HepG2 (cell line): ENCODE measurements around the gene GSAP. TPM values are rescaled to one million over a fixed set of nuclear protein-coding genes. Genes with fewer than 3 reads are reported as not detected.

Experiments
- ATAC-seq: fragments of 200-7000 bp; cut with Tn5 transposase; 3 replicates; pipeline ENCODE4 v1.9.1; 2020; ENCODE audit warnings: mild to moderate bottlenecking, moderate library complexity
- BruUV-seq: library from RNA; stranded (reverse); fragments of 400-500 nt; replicated peaks from 2 replicates; lab custom pipeline; 2021; lab: Mats Ljungman, UMichigan
- CTCF ChIA-PET: fragments of 300-600 bp; formaldehyde crosslinking; extraction: SDS; loops from one replicate; lab custom pipeline; 2021; ENCODE audit warnings: low total read pairs, inconsistent platforms, low intra/inter-chr PET ratio; lab: Yijun Ruan, JAX
- POLR2A ChIA-PET: fragments of 350-600 bp; sonication (Branson Sonifier 250); formaldehyde crosslinking; loops from one replicate; lab custom pipeline; 2020; ENCODE audit warnings: antibody characterized with exemption, inconsistent platforms; lab: Yijun Ruan, JAX
- DNase-seq: peaks from one replicate; pipeline ENCODE4 v3.0.0-alpha.2; 2015; ENCODE audit warnings: low spot score
- FAIRE-seq: peaks from 3 replicates; lab custom pipeline; 2011; peaks lifted over from hg19 to GRCh38; lab: Jason Lieb, UNC
- H2AFZ ChIP-seq: one replicate; pipeline ENCODE4 v1.6.1; 2011; ENCODE audit warnings: low read length, inconsistent platforms
- H3K27ac ChIP-seq: fragments of 300-600 bp; 3 replicates; pipeline ENCODE4 v1.8.0; 2011; ENCODE audit warnings: mixed run types, mild to moderate bottlenecking, mixed read lengths, low read length, inconsistent platforms; ENCODE audit not compliant: insufficient read depth; ENCODE audit errors: extremely low read length
- H3K27me3 ChIP-seq, 2 experiments: fragments of 200-600 bp in 1 of 2; 2 replicates in 1 of 2; 3 replicates in 1 of 2; pipeline versions ENCODE4 v1.6.0 to v1.8.0; 2011; ENCODE audit warnings: low read length in 2 of 2, mild to moderate bottlenecking in 2 of 2, moderate library complexity in 2 of 2, inconsistent platforms in 1 of 2; ENCODE audit not compliant: insufficient read depth in 2 of 2, control insufficient read depth in 1 of 2
- H3K36me3 ChIP-seq, 2 experiments: fragments of 200-600 bp in 1 of 2; replicated peaks in 1 of 2; 2 replicates in 1 of 2; 3 replicates in 1 of 2; pipeline versions ENCODE4 v1.5.1 to v1.8.0; 2011; ENCODE audit warnings: low read length in 2 of 2, inconsistent platforms in 1 of 2; ENCODE audit not compliant: insufficient read depth in 2 of 2, control insufficient read depth in 1 of 2
- H3K4me1 ChIP-seq: 2 replicates; pipeline ENCODE4 v1.5.1; 2012; ENCODE audit warnings: low read length, inconsistent platforms; ENCODE audit not compliant: insufficient read depth
- H3K4me2 ChIP-seq: 2 replicates; pipeline ENCODE4 v1.6.0; 2011; ENCODE audit warnings: low read depth, low read length, inconsistent platforms
- H3K4me3 ChIP-seq, 3 experiments: fragments of 200-600 bp in 1 of 3; sonication (generic), shearing (Covaris generic) in 1 of 3; replicated peaks in 1 of 3; 2 replicates each; pipeline ENCODE4 v1.5.1; 2011 to 2016; ENCODE audit warnings: low read length in 3 of 3, inconsistent platforms in 2 of 3, low read depth in 2 of 3, mild to moderate bottlenecking in 2 of 3, control low read depth in 1 of 3, mixed read lengths in 1 of 3; ENCODE audit not compliant: insufficient read depth in 1 of 3
- H3K79me2 ChIP-seq: one replicate; pipeline ENCODE4 v1.6.1; 2011; ENCODE audit warnings: low read length, inconsistent platforms; ENCODE audit not compliant: insufficient read depth
- H3K9ac ChIP-seq: 2 replicates; pipeline ENCODE4 v1.6.0; 2011; ENCODE audit warnings: mild to moderate bottlenecking, low read depth, low read length, inconsistent platforms; ENCODE audit not compliant: insufficient read depth
- H3K9me3 ChIP-seq: 2 replicates; pipeline ENCODE4 v1.5.1; 2012; ENCODE audit warnings: mild to moderate bottlenecking, low read length
- H4K20me1 ChIP-seq: 2 replicates; pipeline ENCODE4 v1.6.0; 2011; ENCODE audit warnings: inconsistent platforms, mild to moderate bottlenecking, low read length, moderate library complexity; ENCODE audit not compliant: insufficient read depth
- CCDC6 ChIP-seq: sonication (generic); formaldehyde crosslinking; IDR thresholded peaks from 2 replicates; pipeline ENCODE4 v1.8.1; 2022; ENCODE audit warnings: mild to moderate bottlenecking, missing genetic modification reagents, moderate library complexity
- CENPX ChIP-seq: sonication (generic); formaldehyde crosslinking; IDR thresholded peaks from 2 replicates; pipeline ENCODE4 v1.9.0; 2021; ENCODE audit warnings: mild to moderate bottlenecking, missing genetic modification reagents, moderate library complexity
- GZF1 ChIP-seq: sonication (generic); formaldehyde crosslinking; IDR thresholded peaks from 2 replicates; pipeline ENCODE4 v1.5.1; 2020; ENCODE audit warnings: mild to moderate bottlenecking, missing genetic modification reagents
- HNF4G ChIP-seq, 2 experiments: sonication (generic) in 1 of 2; formaldehyde crosslinking in 1 of 2; IDR thresholded peaks; 2 replicates each; pipeline versions ENCODE4 v1.4.0 to v1.6.1; 2011 to 2020; ENCODE audit warnings: borderline replicate concordance in 2 of 2, low read depth in 2 of 2, mild to moderate bottlenecking in 2 of 2, low read length in 1 of 2, missing genetic modification reagents in 1 of 2, moderate library complexity in 1 of 2
- NR2C2 ChIP-seq: sonication (generic); formaldehyde crosslinking; IDR thresholded peaks from 2 replicates; pipeline ENCODE4 v1.4.0; 2020; ENCODE audit warnings: missing genetic modification reagents, mild to moderate bottlenecking, moderate library complexity, borderline replicate concordance
- SIN3A ChIP-seq: IDR thresholded peaks from 2 replicates; pipeline ENCODE4 v1.6.1; 2011; ENCODE audit warnings: low read depth, mild to moderate bottlenecking, control low read depth, low read length, borderline replicate concordance
- SRF ChIP-seq: IDR thresholded peaks from 2 replicates; pipeline ENCODE4 v1.6.1; 2011; ENCODE audit warnings: mild to moderate bottlenecking, low read depth, low read length, moderate library complexity
- ZNF546 ChIP-seq: sonication (generic); formaldehyde crosslinking; conservative IDR thresholded peaks from 2 replicates; pipeline ENCODE4 v1.8.1; 2023; ENCODE audit warnings: mild to moderate bottlenecking, missing genetic modification reagents
- WGBS: methylation state at CpG from one replicate; pipeline ENCODE4 v1.1.6; 2017; ENCODE audit warnings: low lambda C conversion rate; 5-methylcytosine and 5-hydroxymethylcytosine counted together
- in situ Hi-C: cut with HindIII; loops from 2 replicates; pipeline ENCODE4 v1.10.0; 2017; ENCODE audit warnings: low pct_unique_long_range_greater_than_20kb; ENCODE audit not compliant: extremely low pct_ligation_motif_present
- intact Hi-C: fragments of 100-400 bp; cut with micrococcal nuclease; formaldehyde crosslinking; loops from one replicate; pipeline ENCODE4 v1.10.0; 2022; ENCODE audit not compliant: unreplicated experiment
- polyA plus RNA-seq, 8 experiments: library from polyadenylated mRNA; depleted of rRNA in 3 of 8; stranded (reverse) in 7 of 8; unstranded in 1 of 8; fragments of >200 nt; fragmentation: Illumina TruSeq in 4 of 8; extraction: Trizol in 4 of 8; gene quantifications; 2 replicates each; pipeline versions ENCODE4 v1.2.1 to v1.2.3, GENCODE V29; 2011 to 2016; ENCODE audit warnings: low read depth in 4 of 8, missing spikeins in 1 of 8, mixed read lengths in 1 of 8; ENCODE audit not compliant: insufficient read depth in 1 of 8
- total RNA-seq, 5 experiments: library from RNA; depleted of rRNA; stranded (reverse); fragments of >200 nt; fragmentation: Illumina TruSeq; extraction: Trizol; gene quantifications; 2 replicates each; pipeline ENCODE4 v1.2.3, GENCODE V29; 2016; ENCODE audit warnings: low read depth in 1 of 5
- TF ChIP-seq, protein P1 (sequence below): sonication (generic); formaldehyde crosslinking; IDR thresholded peaks from 2 replicates; pipeline ENCODE4 v1.5.1; 2020; ENCODE audit warnings: mild to moderate bottlenecking, missing genetic modification reagents, borderline replicate concordance
- TF ChIP-seq, protein P2 (sequence below): sonication (generic); formaldehyde crosslinking; IDR thresholded peaks from 2 replicates; pipeline ENCODE4 v1.8.0; 2022; ENCODE audit warnings: mild to moderate bottlenecking, missing genetic modification reagents; ENCODE audit not compliant: insufficient replicate concordance
- TF ChIP-seq, protein P3 (sequence below): sonication (generic); formaldehyde crosslinking; IDR thresholded peaks from 2 replicates; pipeline ENCODE4 v1.4.0; 2020; ENCODE audit warnings: mild to moderate bottlenecking, missing genetic modification reagents

GSAP gene
- total and polyA plus RNA-seq, 2 of the 13 experiments (the other 11 are each of a cell fraction or from before 2014, with no cell fraction given): 34.6 to 40.6 TPM

DNA sequence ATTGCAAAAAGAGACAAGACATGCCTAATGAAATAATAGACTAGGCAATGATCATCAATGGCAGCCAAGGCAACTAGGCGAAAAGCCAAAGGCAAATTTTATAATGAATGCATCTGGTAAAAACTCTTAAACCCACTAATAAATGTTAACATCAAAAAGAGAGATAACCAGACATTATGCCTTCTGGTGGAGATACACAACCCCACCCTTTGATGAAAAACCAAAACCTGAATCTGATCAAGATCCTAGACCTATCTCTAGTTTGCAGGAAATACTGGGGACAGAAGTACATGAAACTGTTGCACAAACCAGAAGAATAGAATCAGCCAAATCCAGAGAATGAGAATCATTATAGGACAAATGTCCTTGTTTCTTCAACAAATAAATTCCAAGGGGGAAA is 22.0 kb upstream of the GSAP start:
- Histone ChIP-seq H3K79me2 (no peaks in the 10 kb centered on the region), H4K20me1 (no peaks in the 10 kb centered on the region), H3K27me3 (no peaks in the 10 kb centered on the region), H3K4me3 (no peak overlapping the region), H3K4me1 (peaks cover 18% of the 10 kb centered on the region), H2AFZ (no peak overlapping the region), H3K9me3 (no peaks in the 10 kb centered on the region), H3K27ac (no peak overlapping the region), H3K9ac (no peak overlapping the region), H3K36me3 (no peaks in the 10 kb centered on the region), H3K4me2 (no peak overlapping the region)
- no peak for DNase-seq
- WGBS: 94% methylated on average over 1 of the region's 1 CpG
- ATAC-seq: no peak
- FAIRE-seq: no peak
- ChIA-PET POLR2A (no interaction called here), CTCF (no interaction called here)
- in situ Hi-C loops: no loop called here
- no TSS peak for BruUV-seq
- TF ChIP-seq SIN3A (no peak), CENPX (no peak), ZNF546 (CRISPR knock-in tag) (no peak), HNF4G (IDR thresholded peaks at IDR 0.05; ENCODE audit: borderline replicate concordance, low read depth, low read length) (no peak), HNF4G (CRISPR knock-in tag; IDR thresholded peaks at IDR 0.05; ENCODE audit: borderline replicate concordance, low read depth) (no peak), SRF (no peak), GZF1 (CRISPR knock-in tag) (no peak), CCDC6 (no peak), NR2C2 (CRISPR knock-in tag) (no peak)
- TF ChIP-seq, protein P1, sequence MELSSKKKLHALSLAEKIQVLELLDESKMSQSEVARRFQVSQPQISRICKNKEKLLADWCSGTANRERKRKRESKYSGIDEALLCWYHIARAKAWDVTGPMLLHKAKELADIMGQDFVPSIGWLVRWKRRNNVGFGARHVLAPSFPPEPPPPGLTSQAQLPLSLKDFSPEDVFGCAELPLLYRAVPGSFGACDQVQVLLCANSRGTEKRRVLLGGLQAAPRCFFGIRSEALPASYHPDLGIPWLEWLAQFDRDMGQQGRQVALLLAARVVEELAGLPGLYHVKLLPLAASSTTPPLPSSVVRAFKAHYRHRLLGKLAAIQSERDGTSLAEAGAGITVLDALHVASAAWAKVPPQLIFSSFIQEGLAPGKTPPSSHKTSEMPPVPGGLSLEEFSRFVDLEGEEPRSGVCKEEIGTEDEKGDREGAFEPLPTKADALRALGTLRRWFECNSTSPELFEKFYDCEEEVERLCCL (CRISPR knock-in tag): no peak
- TF ChIP-seq, protein P2, sequence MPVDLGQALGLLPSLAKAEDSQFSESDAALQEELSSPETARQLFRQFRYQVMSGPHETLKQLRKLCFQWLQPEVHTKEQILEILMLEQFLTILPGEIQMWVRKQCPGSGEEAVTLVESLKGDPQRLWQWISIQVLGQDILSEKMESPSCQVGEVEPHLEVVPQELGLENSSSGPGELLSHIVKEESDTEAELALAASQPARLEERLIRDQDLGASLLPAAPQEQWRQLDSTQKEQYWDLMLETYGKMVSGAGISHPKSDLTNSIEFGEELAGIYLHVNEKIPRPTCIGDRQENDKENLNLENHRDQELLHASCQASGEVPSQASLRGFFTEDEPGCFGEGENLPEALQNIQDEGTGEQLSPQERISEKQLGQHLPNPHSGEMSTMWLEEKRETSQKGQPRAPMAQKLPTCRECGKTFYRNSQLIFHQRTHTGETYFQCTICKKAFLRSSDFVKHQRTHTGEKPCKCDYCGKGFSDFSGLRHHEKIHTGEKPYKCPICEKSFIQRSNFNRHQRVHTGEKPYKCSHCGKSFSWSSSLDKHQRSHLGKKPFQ: no peak
- TF ChIP-seq, protein P3, sequence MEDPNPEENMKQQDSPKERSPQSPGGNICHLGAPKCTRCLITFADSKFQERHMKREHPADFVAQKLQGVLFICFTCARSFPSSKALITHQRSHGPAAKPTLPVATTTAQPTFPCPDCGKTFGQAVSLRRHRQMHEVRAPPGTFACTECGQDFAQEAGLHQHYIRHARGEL: no peak
- intact Hi-C loops: loop anchor here (5.0 kb wide), 1 partner anchor 159 kb away; no protein-coding TSS in a partner anchor
